ENCODE measurements around the gene SLC19A2.

Gene SLC19A2

GRCh38 chr1:169474302-169474995, 11.3 kb downstream of the SLC19A2 start:
- no peak for ATAC-seq

GRCh38 chr1:169473347-169473746, 12.4 kb downstream of the SLC19A2 start:
- ATAC-seq, result no peak

GRCh38 chr1:169472738-169473137, 13.0 kb downstream of the SLC19A2 start:
- no peak for ATAC-seq

GRCh38 chr1:169468982-169469381, 16.8 kb downstream of the SLC19A2 start:
- ATAC-seq, result no peak

- no peak for ATAC-seq
Observed at GRCh38 chr1:169466259-169467230, 19.2 kb downstream of the SLC19A2 start.

GRCh38 chr1:169465281-169465680, 20.5 kb downstream of the SLC19A2 start:
- no peak for ATAC-seq

- ATAC-seq, result no peak
Observed at GRCh38 chr1:169462385-169462784, 23.4 kb downstream of the SLC19A2 start.

GRCh38 chr1:169461390-169462000, 24.2 kb downstream of the SLC19A2 start:
- ATAC-seq, result no peak

- no peak for ATAC-seq
Observed at GRCh38 chr1:169460191-169460833, 25.4 kb downstream of the SLC19A2 start.

- ATAC-seq, result no peak
Observed at GRCh38 chr1:169457443-169457842, 28.3 kb downstream of the SLC19A2 start.

- no peak for ATAC-seq
Observed at GRCh38 chr1:169456029-169456428, 29.7 kb downstream of the SLC19A2 start.

- no peak for ATAC-seq
Observed at GRCh38 chr1:169452921-169453320, 32.8 kb downstream of the SLC19A2 start.

GRCh38 chr1:169451218-169451824, 34.4 kb downstream of the SLC19A2 start:
- no peak for ATAC-seq

- ATAC-seq, result no peak
Observed at GRCh38 chr1:169443923-169444322, 41.8 kb downstream of the SLC19A2 start.

- ATAC-seq, result peak; percentile 75 to 99
Observed at GRCh38 chr1:169427081-169427641, 58.6 kb downstream of the SLC19A2 start, which contains the start of gene CCDC181. Gene CCDC181, minus strand, starts transcription at chr1:169427474. Its CDS starts 2,547 bp downstream, at chr1:169424927.

GRCh38 chr1:169426174-169426705, 59.5 kb downstream of the SLC19A2 start:
- ATAC-seq, result no peak

GRCh38 chr1:169421309-169421708, 64.4 kb downstream of the SLC19A2 start:
- ATAC-seq, result no peak

GRCh38 chr1:169414952-169415351, 70.8 kb downstream of the SLC19A2 start:
- ATAC-seq, result no peak

Measured in activated CD4-positive, CD25-positive, alpha-beta regulatory T cell treated with anti-CD3 and anti-CD28 coated beads, Interleukin-2, amount 50 U/mL, for 24 hours (primary cell).